Hematopoietic multipotent progenitor cell treated with erythropoietin and hydrocortisone succinate and interleukin-3 and kit ligand, for 8 days (in vitro differentiated cells): ENCODE data around the gene UTS2R.
"Not testable (repeated sequence)": the region's sequence is repeated elsewhere in the genome, so short reads cannot be mapped to it uniquely, and the experiment has no call there.

Experiments used
- DNase-seq: peaks from one replicate; pipeline ENCODE4 v3.0.0-alpha.2; 2015

UTS2R gene

GRCh38 chr17:82355770-82356427 is 15.7 kb upstream of the UTS2R start:
- DNase-seq = no peak

DNA sequence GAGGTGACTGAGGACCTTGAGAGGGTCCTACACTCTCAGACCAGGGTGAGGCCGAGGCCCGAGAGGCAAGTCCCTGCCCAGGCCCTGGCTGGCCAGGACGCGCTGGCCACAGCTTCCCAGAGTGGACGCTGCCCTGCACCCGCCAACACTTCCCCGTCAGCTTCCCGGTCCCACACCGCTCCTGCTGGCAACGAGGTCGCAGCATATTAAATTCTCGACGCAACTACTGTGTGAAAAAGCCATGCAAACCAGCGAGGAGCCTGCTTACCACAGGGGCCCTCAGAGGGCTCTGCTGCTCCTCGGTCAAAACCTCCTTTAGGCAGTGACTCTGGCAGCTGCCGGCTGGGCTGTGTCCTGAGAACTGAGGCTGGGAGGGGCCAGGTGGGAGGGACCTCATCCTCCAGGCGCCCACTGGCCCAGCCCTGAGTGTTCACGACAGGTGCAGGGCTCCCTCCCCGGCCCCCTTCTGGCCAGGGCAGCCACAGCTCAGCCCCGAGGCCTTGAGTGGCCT is 14.7 kb upstream of the UTS2R start:
- DNase-seq = no peak

DNA sequence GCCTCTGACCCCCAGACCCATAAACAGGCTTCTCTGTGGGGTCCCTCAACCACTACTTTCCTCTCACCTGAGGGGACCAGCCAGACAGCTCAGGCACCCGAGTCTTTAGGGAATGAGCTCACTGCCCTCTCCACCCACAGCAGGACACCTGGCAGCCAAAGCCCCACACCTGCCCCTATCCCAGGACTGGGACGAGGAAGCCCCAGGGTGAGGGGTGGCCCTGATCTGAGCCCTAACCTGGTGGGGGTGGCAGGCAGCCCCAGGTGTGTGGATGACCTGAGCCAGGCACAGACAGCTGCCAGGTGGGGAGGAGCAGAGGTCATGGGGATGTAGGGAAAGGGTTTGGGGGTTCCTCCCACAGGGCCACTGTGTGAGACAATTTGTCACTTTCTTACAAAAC is 14.2 kb upstream of the UTS2R start:
- no peak for DNase-seq

GRCh38 chr17:82358465-82359350 is 12.9 kb upstream of the UTS2R start, which contains the start of gene TEX19:
TEX19 (plus strand) TSS chr17:82359247; CDS start chr17:82362151, 2,904 bp downstream.
- peak; percentile 45 for DNase-seq

DNA sequence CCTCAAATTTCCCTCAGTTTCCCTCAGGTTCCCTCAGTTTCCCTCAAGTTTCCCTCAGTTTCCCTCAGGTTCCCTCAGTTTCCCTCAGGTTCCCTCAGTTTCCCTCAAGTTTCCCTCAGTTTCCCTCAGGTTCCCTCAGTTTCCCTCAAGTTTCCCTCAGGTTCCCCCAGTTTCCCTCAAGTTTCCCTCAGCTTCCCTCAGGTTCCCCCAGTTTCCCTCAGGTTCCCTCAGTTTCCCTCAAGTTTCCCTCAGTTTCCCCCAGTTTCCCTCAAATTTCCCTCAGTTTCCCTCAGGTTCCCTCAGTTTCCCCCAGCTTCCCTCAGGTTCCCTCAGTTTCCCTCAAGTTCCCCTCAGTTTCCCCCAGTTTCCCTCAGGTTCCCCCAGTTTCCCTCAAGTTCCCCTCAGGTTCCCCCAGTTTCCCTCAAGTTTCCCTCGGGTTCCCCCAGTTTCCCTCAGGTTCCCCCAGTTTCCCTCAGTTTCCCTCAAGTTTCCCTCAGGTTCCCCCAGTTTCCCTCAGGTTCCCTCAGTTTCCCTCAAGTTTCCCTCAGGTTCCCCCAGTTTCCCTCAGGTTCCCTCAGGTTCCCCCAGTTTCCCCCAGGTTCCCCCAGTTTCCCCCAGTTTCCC is 12.0 kb upstream of the UTS2R start:
- DNase-seq = not testable (repeated sequence)

GRCh38 chr17:82361885-82362633 is 9.5 kb upstream of the UTS2R start:
- DNase-seq = no peak

DNA sequence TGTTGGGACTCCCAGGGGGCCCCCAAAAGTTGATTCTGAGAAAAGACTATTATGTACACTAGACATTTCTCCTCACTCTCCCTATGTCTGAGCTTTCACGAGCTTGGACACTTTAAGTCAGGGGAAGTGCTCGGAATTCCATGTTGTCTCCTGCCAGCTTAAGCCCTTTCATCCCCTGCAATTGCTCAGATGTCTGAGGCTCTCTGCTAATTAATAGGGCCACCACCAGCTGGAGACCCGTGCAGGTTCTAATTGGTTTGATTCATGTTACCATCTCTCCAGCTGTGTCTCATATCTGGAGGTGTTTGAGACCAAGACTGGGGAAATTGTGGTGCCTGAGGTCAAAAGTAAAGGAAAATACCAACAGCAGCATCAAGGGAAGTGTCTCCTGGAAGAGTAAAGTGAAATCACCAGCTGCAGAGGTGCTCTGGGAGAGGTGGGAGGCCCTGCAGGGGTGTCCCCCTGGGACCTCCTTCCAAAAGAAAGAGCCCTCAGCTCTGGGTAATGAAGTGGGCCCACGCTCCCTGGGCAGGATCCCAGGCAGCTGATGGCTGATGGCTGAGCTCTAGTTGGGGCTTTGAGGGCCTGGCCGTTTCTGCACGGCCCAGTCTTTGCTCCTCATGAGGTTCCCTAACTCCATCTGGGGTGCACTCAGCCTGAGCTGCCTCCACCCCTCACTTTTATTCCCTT is 5.8 kb upstream of the UTS2R start:
- DNase-seq = no peak

DNA sequence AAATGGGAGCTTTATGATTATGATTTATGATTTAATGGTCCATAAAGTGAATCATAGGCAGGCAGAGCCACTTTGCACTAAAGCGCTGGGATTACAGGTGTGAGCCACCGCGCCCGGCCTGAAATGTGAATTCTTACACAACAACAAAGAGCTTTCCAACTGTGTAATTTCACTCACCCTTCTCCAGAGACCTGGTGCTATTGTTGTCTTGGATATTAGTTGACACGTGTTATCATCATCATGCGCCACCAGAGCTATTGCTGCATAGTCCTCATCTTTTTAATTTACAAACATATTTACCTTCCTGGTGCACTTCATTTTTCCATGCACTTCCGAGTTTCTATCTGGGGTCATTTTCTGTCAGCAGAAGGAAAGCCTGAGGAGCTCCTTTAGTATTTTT is 4.8 kb upstream of the UTS2R start:
- DNase-seq = no peak

GRCh38 chr17:82367724-82368524 is 3.6 kb upstream of the UTS2R start:
- peak; percentile 35 for DNase-seq

DNA sequence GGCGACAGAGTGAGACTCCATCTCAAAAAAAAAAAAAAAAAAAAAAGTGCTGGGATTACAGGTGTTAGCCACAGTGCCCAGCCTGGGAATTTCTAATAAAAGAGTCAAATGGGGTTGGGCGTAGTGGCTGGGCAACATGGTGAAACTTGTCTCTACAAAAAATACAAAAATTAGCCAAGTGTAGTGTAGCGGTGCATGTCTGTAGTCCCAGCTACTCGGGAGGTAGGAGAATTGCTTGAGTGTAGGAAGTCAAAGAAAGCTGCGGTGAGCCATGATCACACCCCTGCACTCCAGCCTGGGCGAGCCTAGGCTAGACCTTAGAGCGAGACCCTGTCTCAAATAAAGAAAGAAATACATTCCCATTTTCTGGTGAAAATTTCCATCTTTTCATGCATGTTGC is 2.4 kb upstream of the UTS2R start:
- no peak for DNase-seq

DNA sequence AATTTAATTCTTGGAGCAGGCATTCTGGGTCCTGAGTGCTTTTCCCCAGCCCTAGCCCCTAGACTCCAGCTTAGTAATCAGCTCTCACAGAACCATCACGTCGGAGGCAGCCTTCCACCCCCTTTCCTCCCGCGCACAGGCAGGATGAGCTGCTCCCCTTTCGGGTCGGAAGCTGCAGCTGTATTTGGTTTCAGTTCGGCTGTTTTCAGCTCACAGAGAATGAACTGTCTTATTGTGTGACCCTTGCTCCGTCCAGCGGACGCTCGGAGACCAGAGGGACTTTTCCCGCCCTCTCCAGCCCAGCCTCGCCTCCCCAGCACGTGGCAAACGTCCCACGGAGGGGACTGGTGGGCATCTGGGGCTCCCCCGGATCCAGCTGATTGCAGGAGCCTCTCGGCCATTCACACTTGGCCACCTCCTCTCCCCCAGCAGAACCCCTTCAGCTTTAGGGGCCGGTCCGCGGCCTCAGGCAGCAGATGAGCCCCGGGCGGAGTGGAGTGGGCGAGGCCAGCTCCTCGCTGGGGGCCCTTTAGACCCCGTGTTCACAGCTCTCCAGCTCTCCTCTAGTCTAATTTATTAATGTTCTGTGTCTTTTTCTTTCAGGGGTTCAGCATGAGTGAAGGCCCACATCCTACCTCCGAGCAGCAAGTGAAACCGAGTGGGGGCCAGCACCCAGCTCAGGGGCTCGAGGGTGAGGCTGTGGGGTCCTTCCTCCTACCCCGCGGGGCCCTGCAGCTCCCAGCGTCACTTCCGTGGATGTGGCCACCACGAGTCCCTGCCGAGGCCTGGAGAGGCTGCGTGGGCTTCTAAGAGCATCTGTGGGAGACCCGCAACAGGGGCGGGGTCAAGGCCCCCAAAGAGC is 863 bp upstream of the UTS2R start:
- DNase-seq = no peak

DNA sequence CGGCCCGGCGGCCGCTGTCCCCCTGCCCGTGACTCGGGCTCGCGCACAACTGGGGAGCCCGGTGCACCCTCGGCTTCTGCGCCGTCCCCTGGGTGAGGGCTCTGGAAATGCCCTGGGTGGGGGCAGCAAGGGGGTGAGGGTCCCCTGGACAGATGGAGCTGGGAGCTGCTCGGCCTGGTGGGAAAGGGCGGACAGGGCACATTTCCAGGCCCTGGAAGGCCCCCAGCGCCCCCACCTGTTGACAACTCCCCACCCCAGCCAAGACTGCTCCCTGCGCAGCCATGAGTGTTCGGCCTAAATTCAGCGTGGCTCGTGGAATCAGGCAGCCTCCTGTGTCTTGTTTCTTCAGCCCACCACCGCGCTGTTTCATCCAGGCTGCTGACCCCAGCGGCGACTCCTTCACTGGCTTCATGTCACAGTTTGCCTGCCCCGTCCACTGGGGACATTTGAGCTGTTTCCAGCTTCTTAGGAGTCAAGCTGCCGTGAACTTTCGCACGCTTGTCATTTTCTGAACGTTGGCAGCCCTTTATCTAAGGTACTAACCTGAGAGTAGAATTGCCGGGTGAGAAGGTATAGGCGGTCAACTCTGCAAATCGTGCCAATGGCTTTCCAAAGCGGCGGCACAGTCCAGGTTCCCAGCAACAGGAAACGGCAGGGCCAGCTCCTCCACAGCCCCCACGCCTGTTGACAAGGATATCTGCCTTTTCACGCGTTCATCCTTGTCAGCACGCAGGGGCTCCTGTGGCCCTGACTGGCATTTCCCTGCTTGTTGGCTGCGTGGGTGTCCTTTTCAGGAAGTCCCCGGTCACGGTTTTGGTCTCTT is 895 bp downstream of the UTS2R start:
- DNase-seq = no peak

DNA sequence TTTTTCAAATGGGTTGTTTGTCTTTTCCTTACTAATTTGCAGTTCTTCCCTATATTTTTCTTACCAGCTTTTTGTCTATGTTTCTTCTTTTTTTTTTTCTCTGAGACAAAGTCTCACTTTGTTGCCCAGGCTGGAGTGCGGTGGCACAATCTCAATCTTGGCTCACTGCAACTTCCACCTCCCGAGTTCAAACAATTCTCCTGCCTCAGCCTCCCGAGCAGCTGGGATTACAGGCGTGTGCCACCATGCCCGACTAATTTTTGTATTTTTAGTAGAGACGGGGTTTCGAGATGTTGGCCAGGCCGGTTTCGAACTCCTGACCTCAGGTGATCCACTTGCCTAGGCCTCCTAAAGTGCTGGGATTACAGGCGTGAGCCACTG is 1.5 kb downstream of the UTS2R start:
- not testable (repeated sequence) for DNase-seq

DNA sequence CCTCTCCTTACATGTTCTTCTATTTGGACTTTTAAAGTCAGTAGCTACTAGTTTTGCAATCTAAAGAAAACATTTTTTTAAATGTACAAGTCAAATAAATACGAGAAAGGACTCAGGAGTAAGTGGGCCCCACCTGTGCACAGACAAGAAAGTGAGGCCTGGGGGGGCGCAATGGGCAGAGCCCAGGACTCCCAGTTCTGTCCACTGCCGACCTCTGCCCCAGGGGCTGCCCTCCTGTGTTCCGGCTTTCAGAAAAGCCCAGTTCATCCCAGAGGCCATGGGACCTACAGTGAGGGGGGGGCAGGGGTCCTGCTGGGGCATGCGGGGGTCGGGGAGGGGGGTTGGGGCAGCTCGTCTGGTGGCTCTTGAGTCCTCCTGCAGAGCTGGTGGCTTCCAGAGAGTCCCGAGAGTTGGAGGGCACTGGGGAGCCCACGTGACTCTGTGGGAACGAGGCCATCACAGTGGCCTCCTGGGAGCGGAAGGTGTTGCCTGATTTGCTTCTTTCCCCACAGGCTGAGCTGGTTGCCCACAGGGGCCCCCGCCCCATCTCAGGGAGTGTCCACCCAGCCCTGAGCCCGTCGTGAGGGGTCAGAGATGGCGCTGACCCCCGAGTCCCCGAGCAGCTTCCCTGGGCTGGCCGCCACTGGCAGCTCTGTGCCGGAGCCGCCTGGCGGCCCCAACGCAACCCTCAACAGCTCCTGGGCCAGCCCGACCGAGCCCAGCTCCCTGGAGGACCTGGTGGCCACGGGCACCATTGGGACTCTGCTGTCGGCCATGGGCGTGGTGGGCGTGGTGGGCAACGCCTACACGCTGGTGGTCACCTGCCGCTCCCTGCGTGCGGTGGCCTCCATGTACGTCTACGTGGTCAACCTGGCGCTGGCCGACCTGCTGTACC is 2.4 kb downstream of the UTS2R start:
- no peak for DNase-seq

GRCh38 chr17:82374626-82375331 is 3.2 kb downstream of the UTS2R start:
- no peak for DNase-seq

GRCh38 chr17:82375359-82376041 is 3.9 kb downstream of the UTS2R start:
- DNase-seq = no peak
